Right ventricle myocardium superior (tissue), 1 donor: Measurements from ENCODE around the gene ENTPD8. TPM values are rescaled to one million over a fixed set of nuclear protein-coding genes. Genes with fewer than 3 reads are reported as not detected.
"Not testable (repeated sequence)": the region's sequence is repeated elsewhere in the genome, so short reads cannot be mapped to it uniquely, and the experiment has no call there.

Source experiments
- ATAC-seq: fragments of 200-7000 bp; cut with Tn5 transposase; one replicate; pipeline ENCODE4 v1.9.1; 2020; ENCODE audit warnings: mild to moderate bottlenecking; ENCODE audit not compliant: poor library complexity
- DNase-seq: peaks from one replicate; pipeline ENCODE4 v3.0.0-alpha.2; 2020
- intact Hi-C: fragments of 100-400 bp; cut with DNase I; formaldehyde crosslinking; loops from one replicate; pipeline ENCODE4 v1.11.2; 2022
- total RNA-seq: library from RNA; stranded (reverse); fragmentation: NEBNext Ultra II Directional; extraction: Animal tissue kit (Norgen Biotek cat#: 25700); gene quantifications from one replicate; pipeline ENCODE4 v1.2.1, GENCODE V29; 2021
- donor health status: DM: no; HTN: yes; CAD: no; lungs with severe emphysema.

Gene ENTPD8
- total RNA-seq, 1 donor from 2014 or later: not detected

DNA sequence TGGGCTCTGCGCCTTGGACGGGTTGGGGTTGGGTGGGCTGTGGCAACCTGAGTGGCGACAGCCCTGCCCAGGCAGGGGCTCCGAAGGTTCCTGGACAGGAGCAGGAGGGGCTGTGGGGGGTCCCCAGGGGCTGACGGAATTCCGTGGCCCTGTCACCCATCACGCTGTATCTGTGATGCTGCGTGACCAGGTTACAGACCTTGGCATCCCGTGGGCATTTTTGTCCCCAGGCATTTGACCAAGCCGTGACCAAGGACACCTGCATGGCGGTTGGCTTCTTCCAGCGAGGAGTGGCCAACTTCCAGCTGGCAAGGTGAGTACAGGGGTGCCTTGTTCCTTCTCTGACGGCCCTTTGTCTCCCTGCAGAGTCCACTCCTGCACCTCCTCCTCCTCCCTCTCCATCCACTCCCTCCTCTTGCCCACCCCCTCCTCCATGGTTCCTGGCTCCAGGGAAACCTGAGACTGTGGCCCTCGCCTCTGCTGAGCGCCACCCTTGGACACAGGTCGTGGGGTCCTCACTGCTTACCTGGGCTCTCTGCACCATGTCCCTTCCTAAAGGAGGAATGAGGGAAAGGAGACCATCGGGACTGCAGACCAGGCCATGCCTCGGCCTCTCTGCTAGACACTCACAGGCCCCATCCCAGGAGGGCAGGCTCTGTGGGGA is 15.0 kb downstream of the ENTPD8 start:
- intact Hi-C loops: no loop called here
- ATAC-seq (no peak), DNase-seq (peak; percentile 35)

DNA sequence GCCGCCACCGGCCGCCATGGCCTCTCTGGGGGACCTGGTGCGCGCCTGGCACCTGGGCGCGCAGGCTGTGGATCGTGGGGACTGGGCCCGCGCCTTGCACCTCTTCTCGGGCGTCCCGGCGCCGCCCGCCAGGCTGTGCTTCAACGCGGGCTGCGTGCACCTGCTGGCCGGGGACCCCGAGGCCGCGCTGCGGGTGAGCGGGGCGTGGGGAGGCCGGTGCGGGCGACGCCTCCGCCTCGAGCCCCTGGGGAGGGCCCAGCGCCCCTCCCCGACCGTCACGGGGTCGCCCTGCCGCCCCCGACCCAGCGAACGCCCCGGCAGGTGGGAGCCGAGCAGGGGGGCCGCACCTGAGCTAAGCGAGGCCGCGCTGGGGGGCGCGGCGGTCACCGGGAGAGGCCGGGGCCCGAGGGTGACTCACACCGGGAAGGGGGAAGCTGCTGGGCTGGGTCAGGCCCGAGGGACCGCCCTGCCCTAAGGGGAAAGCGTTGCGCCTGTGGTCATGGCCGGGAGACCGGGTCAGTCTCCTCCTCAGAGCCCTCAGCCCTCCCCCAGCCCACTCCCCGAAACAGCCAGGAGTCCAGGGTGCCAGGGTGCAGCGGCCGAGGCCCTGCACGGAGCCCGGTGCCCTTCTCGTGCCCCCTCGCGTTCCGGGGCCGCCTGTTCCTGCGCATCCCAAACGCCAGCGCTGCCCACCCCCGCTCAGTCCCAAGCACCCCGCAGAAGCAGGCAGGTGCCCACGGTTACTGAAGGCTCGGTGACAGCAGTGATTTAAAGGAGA is 17.5 kb downstream of the ENTPD8 start:
- DNase-seq: peak; percentile 50
- intact Hi-C loops: no loop called here
- ATAC-seq: peak; percentile 8

- intact Hi-C loops: no loop called here
- DNase-seq: peak; percentile 95
- ATAC-seq: peak; percentile 95
These were observed 18.3 kb downstream of the ENTPD8 start, which contains the start of the genes EXD3 and NOXA1 for GRCh38 chr9:137422604-137423513. Gene EXD3 (minus strand): TSS chr9:137423162. CDS start chr9:137395357, 27,805 bp downstream. Gene NOXA1 (plus strand): TSS chr9:137423393. CDS start chr9:137423530, 137 bp downstream.

DNA sequence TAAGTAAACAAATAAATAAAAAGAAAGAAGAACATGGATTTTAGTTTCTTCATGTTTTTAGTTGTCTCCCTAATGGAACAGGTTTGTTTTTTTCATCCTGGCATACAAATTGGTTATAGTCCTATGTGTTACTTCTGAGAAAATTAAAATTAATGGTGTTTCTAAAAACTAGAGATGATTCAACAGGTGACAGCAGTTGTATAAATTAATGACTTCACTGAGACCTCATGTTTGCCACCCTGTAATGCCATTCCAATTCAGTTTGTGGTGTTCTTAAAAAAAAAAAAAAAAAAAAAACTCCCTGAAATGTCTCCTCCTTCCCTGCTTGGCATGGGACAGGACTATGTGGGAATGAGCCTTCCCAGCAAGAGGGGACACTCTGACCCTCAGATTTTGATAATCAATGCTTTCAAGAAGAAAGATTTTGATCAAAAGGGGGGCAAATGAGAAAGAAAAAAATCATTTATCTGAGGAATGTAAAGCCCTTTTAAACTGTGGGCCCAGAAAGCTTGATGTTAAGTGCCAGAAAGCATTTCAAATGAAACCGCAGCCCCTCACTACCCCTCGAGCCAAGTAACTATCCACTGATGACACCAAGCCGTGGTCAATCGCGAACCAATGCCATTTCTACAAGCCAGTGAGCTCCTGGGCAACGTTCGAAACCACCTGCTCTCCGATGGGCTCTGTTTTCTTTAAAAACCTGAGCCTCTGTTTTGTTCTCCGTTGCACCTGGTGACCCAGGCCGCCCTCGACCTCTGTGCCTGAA is 19.1 kb downstream of the ENTPD8 start:
- ATAC-seq (no peak), DNase-seq (no peak)
- intact Hi-C loops: no loop called here

- intact Hi-C loops: no loop called here
- DNase-seq (peak; percentile 49), ATAC-seq (peak; percentile 39)
These were observed 23.8 kb downstream of the ENTPD8 start for GRCh38 chr9:137417161-137418021.

- ATAC-seq (no peak), DNase-seq (peak; percentile 34)
- intact Hi-C loops: no loop called here
These were observed 24.5 kb downstream of the ENTPD8 start for GRCh38 chr9:137416563-137417151.

DNA sequence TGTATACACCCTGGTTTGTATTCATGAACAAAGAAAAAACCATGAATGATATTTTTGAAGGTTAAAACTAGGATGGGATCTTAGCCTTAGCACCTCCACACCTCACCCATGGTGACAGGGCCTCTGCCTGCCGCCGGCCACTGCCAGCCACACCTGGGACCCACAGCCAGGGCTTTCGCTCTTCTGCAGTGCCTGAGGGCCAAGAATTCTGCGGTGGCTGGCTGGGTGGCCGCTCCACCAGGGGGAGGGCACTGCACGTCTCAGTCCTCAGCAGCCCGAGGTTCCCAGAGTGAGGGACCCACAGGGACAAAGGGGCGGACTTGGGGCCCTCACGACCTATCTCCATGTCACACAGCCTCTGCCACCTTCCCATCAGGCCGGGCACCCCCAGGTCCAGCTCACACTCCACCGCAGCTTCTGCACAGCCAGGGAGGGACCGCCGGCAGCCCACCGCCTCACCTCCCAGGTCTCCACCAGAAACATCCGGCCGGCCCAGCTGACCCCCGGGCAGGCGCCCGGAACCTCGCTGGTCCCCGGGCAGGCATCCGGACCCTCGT is 25.1 kb downstream of the ENTPD8 start:
- DNase-seq (peak; percentile 32), ATAC-seq (no peak)
- intact Hi-C loops: no loop called here

- DNase-seq: no peak
- intact Hi-C loops: no loop called here
- no peak for ATAC-seq
These were observed 25.7 kb downstream of the ENTPD8 start for GRCh38 chr9:137415451-137415850.

DNA sequence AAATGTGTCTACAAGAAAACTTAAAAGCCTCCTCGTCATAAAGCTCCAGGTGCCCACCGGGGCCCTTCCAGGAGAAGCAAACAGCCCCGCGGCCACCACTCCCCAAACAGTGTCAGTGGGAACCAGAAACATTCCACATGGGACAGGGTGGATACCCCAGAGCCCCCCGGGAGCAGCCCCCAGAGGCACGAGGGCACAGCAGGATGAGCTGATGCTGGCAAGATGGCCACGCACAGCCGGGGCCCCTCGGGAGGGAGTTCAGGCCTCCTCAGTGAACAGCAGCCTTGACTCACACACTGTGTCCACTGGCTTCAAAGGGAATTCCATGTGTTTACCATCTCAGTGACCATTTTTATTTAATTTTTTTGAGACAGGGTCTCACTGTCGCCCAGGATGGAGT is 28.7 kb downstream of the ENTPD8 start:
- intact Hi-C loops: no loop called here
- DNase-seq (peak; percentile 25), ATAC-seq (no peak)

- ATAC-seq (peak; percentile 4), DNase-seq (peak; percentile 81)
- intact Hi-C loops: no loop called here
These were observed 29.3 kb downstream of the ENTPD8 start for GRCh38 chr9:137411645-137412380.

DNA sequence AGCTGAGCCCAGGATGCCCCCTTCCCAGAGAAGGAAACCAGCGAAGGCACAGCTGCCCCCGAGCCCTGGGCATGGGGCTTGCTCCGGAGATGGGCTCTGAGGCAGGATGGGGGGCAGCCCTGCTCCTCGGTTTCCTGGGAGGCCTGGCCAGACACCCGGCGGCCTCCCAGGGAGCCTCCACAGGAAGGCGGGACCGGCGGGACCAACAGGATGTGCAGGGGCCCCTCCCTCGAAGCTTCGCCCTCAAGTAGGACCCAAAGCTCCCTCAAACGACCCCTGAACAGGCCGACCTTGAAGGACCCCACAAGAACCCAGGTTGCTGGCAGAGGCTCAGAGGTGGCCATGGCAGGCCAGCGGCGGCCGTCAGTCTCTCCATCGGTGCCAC is 29.9 kb downstream of the ENTPD8 start:
- intact Hi-C loops: no loop called here
- DNase-seq: peak; percentile 43
- ATAC-seq: no peak

DNA sequence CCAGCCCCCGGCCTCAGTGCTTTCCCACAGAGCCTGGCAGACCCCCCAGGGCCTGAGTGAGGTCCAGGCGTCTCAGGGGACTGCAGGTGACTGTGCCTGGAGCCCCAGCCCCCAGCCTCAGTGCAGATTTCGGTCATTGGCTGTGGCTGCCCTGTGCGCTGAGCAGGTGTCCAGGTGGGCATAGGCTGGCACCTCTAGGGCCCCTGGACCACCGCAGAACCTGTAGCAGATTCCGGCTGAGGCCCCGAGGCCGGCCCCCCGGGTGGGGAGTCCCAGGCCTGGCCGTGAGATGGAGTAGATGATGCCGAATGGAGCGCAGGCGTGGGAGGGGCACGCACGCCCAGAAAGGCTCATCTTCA is 30.3 kb downstream of the ENTPD8 start:
- intact Hi-C loops: no loop called here
- no peak for DNase-seq
- no peak for ATAC-seq

GRCh38 chr9:137410236-137410890 is 30.8 kb downstream of the ENTPD8 start:
- peak; percentile 37 for DNase-seq
- ATAC-seq, intact Hi-C loops: not testable (repeated sequence)

GRCh38 chr9:137409515-137409914 is 31.6 kb downstream of the ENTPD8 start:
- intact Hi-C loops: loop anchor here (5.0 kb wide), 1 partner anchor 112 kb away; no protein-coding TSS in a partner anchor
- ATAC-seq: no peak

GRCh38 chr9:137408651-137409405 is 32.3 kb downstream of the ENTPD8 start:
- intact Hi-C loops: loop anchor here (5.0 kb wide), 1 partner anchor 112 kb away; no protein-coding TSS in a partner anchor
- no peak for DNase-seq
- ATAC-seq: no peak

More at GRCh38 chr9:137409515-137409914, 31.6 kb downstream of the ENTPD8 start:
- no peak for DNase-seq
